ENCODE measurements around the gene ACOD1. TPM values are rescaled to one million over a fixed set of nuclear protein-coding genes. Genes with fewer than 3 reads are reported as not detected.

Gene ACOD1
- total and polyA plus RNA-seq, 2 of the 13 experiments (the other 11 are each of a cell fraction or from before 2014, with no cell fraction given): not detected

DNA sequence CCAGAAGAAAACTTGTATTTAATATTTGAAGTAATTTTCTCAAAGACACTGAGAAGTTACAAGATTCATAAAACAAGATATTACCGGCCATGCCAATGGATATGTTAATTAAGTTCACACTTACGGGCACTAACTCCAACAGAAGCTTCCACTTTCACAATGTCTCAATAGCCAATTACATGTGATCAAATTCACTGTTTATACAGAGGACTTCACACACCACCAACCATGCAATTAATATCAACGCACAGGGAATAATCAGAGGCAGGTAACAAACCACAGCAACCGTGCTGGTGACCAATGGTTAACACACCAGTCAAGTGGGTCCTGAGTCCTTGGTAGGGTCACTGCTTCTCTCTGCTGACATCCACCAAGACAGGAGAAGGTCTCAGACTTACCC lies 5.9 kb upstream of the ACOD1 start:
- POLR2A ChIA-PET: no interaction called here
- Histone ChIP-seq H3K27ac (ENCODE audit: extremely low read length, insufficient read depth, low read length) (no peak overlapping the region), H3K4me3 (replicated peaks in 1 of 3; ENCODE audit: insufficient read depth in 1 of 3, low read depth in 2 of 3, low read length in 3 of 3) (no peak overlapping the region), H3K9ac (ENCODE audit: insufficient read depth, low read depth, low read length) (no peak overlapping the region), H2AFZ (ENCODE audit: low read length) (no peak overlapping the region), H3K4me1 (ENCODE audit: insufficient read depth, low read length) (no peaks in the 10 kb centered on the region), H3K27me3 (ENCODE audit: control insufficient read depth in 1 of 2, insufficient read depth in 2 of 2, low read length in 2 of 2) (0 out of 5 replicates have a peak, but pooled peaks cover 0 to 4% of the 10 kb centered on the region in 2 experiments), H3K4me2 (ENCODE audit: low read depth, low read length) (no peak overlapping the region), H3K9me3 (ENCODE audit: low read length) (no peaks in the 10 kb centered on the region), H3K79me2 (ENCODE audit: insufficient read depth, low read length) (no peaks in the 10 kb centered on the region), H3K36me3 (replicated peaks in 1 of 2; ENCODE audit: control insufficient read depth in 1 of 2, insufficient read depth in 2 of 2, low read length in 2 of 2) (no peaks in the 10 kb centered on the region), H4K20me1 (ENCODE audit: insufficient read depth, low read length) (no peaks in the 10 kb centered on the region)
- in situ Hi-C loops (cut with HindIII; ENCODE audit: extremely low pct_ligation_motif_present, low pct_unique_long_range_greater_than_20kb) (no loop called here), intact Hi-C loops (cut with micrococcal nuclease; ENCODE audit: unreplicated experiment) (no loop called here)
- no peak for DNase-seq (ENCODE audit: low spot score)
- CTCF ChIA-PET (ENCODE audit: low intra/inter-chr PET ratio, low total read pairs): no interaction called here
- BruUV-seq (replicated peaks): no TSS peak
- TF ChIP-seq SRF (IDR thresholded peaks at IDR 0.05; ENCODE audit: low read depth, low read length) (no peak), SRSF4 (IDR thresholded peaks at IDR 0.05; ENCODE audit: low read depth, low read length, poor library complexity, severe bottlenecking) (no peak), SIN3A (IDR thresholded peaks at IDR 0.05; ENCODE audit: borderline replicate concordance, low read depth, low read length) (no peak), KLF15 (CRISPR knock-in tag; IDR thresholded peaks at IDR 0.05; ENCODE audit: borderline replicate concordance) (no peak)
- no peak for FAIRE-seq
- no peak for ATAC-seq
- 32% methylated on average over 4 of the region's 4 CpGs for WGBS (ENCODE audit: low lambda C conversion rate)

GRCh38 chr13:76943646-76944045 lies 4.7 kb upstream of the ACOD1 start:
- H3K9me3 ChIP-seq (ENCODE audit: low read length): no peaks in the 10 kb centered on the region
- BruUV-seq (replicated peaks): no TSS peak
- no peak for ATAC-seq
- in situ Hi-C loops (cut with HindIII; ENCODE audit: extremely low pct_ligation_motif_present, low pct_unique_long_range_greater_than_20kb) (no loop called here), intact Hi-C loops (cut with micrococcal nuclease; ENCODE audit: unreplicated experiment) (no loop called here)
- H3K79me2 ChIP-seq (ENCODE audit: insufficient read depth, low read length): no peaks in the 10 kb centered on the region
- H3K27ac ChIP-seq (ENCODE audit: extremely low read length, insufficient read depth, low read length): no peak overlapping the region
- no peak for DNase-seq (ENCODE audit: low spot score)
- 45% methylated on average over 2 of the region's 2 CpGs for WGBS (ENCODE audit: low lambda C conversion rate)
- no peak overlapping the region for H3K9ac ChIP-seq (ENCODE audit: insufficient read depth, low read depth, low read length)
- CTCF ChIA-PET (ENCODE audit: low intra/inter-chr PET ratio, low total read pairs): no interaction called here
- no peaks in the 10 kb centered on the region for H3K36me3 ChIP-seq (replicated peaks in 1 of 2; ENCODE audit: control insufficient read depth in 1 of 2, insufficient read depth in 2 of 2, low read length in 2 of 2)
- H3K27me3 ChIP-seq (ENCODE audit: control insufficient read depth in 1 of 2, insufficient read depth in 2 of 2, low read length in 2 of 2): 0 out of 5 replicates have a peak, but pooled peaks cover 0 to 4% of the 10 kb centered on the region in 2 experiments
- no peaks in the 10 kb centered on the region for H3K4me1 ChIP-seq (ENCODE audit: insufficient read depth, low read length)
- H2AFZ ChIP-seq (ENCODE audit: low read length): no peak overlapping the region
- POLR2A ChIA-PET: no interaction called here
- H3K4me3 ChIP-seq (replicated peaks in 1 of 3; ENCODE audit: insufficient read depth in 1 of 3, low read depth in 2 of 3, low read length in 3 of 3): no peak overlapping the region
- no peak overlapping the region for H3K4me2 ChIP-seq (ENCODE audit: low read depth, low read length)
- H4K20me1 ChIP-seq (ENCODE audit: insufficient read depth, low read length): no peaks in the 10 kb centered on the region
- FAIRE-seq: no peak
- no peak for TF ChIP-seq AKAP8 (CRISPR knock-in tag; IDR thresholded peaks at IDR 0.05)
- no peak for TF ChIP-seq MED13 (CRISPR knock-in tag; IDR thresholded peaks at IDR 0.05)
- TF ChIP-seq BHLHE40 (IDR thresholded peaks at IDR 0.05; ENCODE audit: low read length): no peak
- TF ChIP-seq BRF2 (CRISPR knock-in tag; IDR thresholded peaks at IDR 0.05): no peak
- TF ChIP-seq HMGXB3 (CRISPR knock-in tag; IDR thresholded peaks at IDR 0.05; ENCODE audit: borderline replicate concordance): no peak
- no peak for TF ChIP-seq NFYC (CRISPR knock-in tag; IDR thresholded peaks at IDR 0.05)
- TF ChIP-seq RFX5 (IDR thresholded peaks at IDR 0.05; ENCODE audit: low read depth, low read length): no peak
- no peak for TF ChIP-seq PRPF4 (IDR thresholded peaks at IDR 0.05; ENCODE audit: low read depth, low read length, poor library complexity, severe bottlenecking)
- no peak for TF ChIP-seq CREBL2 (CRISPR knock-in tag; IDR thresholded peaks at IDR 0.05; ENCODE audit: borderline replicate concordance)
- no peak for TF ChIP-seq TARDBP (CRISPR knock-in tag; IDR thresholded peaks at IDR 0.05)
